Liver (tissue), 3 donors: ENCODE data around the gene TFR2.

Experiments used
- CTCF ChIP-seq: fragments of 150-350 bp; IDR thresholded peaks from 2 replicates; pipeline ENCODE4 v1.5.1; 2017; ENCODE audit warnings: improper control_type of control experiment, low read depth, low read length; ENCODE audit not compliant: missing input control
- JUND ChIP-seq, 2 donors: IDR thresholded peaks; 2 replicates each; pipeline ENCODE4 v1.6.1; 2016; ENCODE audit warnings: antibody characterized with exemption in 2 of 2
- MAX ChIP-seq: IDR thresholded peaks from 2 replicates; pipeline ENCODE4 v1.6.1; 2016; ENCODE audit warnings: antibody characterized with exemption
- RAD21 ChIP-seq, 2 donors: IDR thresholded peaks; 2 replicates each; pipeline ENCODE4 v1.6.1; 2016; ENCODE audit warnings: antibody characterized with exemption in 2 of 2, mild to moderate bottlenecking in 2 of 2
- REST ChIP-seq: IDR thresholded peaks from 2 replicates; pipeline ENCODE4 v1.6.1; 2016; ENCODE audit warnings: antibody characterized with exemption, mild to moderate bottlenecking
- TAF1 ChIP-seq: conservative IDR thresholded peaks from 2 replicates; pipeline ENCODE4 v1.6.1; 2016; ENCODE audit warnings: antibody characterized with exemption, mild to moderate bottlenecking
- ZBTB33 ChIP-seq: IDR thresholded peaks from 2 replicates; pipeline ENCODE4 v1.6.1; 2016; ENCODE audit warnings: antibody characterized with exemption
- donor health status: healthy.
- donor health status: healthy.

GRCh38 chr7:100685049-100685605 lies 43.8 kb upstream of the TFR2 start:
- TF ChIP-seq REST (no peak), CTCF (no peak), ZBTB33 (no peak), TAF1 (no peak), RAD21 (IDR thresholded peaks at IDR 0.05) (no peak), JUND (IDR thresholded peaks at IDR 0.05) (no peak), MAX (no peak)
